GM12892 (cell line): ENCODE measurements around the gene ZBTB24.

Experiments
- DNase-seq: peaks from one replicate; pipeline ENCODE4 v3.0.0; 2011; ENCODE audit not compliant: insufficient read length
- FAIRE-seq: peaks from 2 replicates; lab custom pipeline; 2011; peaks lifted over from hg19 to GRCh38; lab: Jason Lieb, UNC
- POLR2A ChIP-seq: IDR thresholded peaks from 2 replicates; pipeline ENCODE4 v1.6.1; 2011; ENCODE audit warnings: low read depth, low read length, control low read depth
- POLR2AphosphoS5 ChIP-seq: IDR thresholded peaks from 2 replicates; pipeline ENCODE4 v1.6.1; 2011; ENCODE audit warnings: low read depth, low read length, control low read depth
- TAF1 ChIP-seq: IDR thresholded peaks from 2 replicates; pipeline ENCODE4 v1.6.1; 2011; ENCODE audit warnings: low read depth, mild to moderate bottlenecking, control low read depth, low read length, borderline replicate concordance

ZBTB24 gene

DNA sequence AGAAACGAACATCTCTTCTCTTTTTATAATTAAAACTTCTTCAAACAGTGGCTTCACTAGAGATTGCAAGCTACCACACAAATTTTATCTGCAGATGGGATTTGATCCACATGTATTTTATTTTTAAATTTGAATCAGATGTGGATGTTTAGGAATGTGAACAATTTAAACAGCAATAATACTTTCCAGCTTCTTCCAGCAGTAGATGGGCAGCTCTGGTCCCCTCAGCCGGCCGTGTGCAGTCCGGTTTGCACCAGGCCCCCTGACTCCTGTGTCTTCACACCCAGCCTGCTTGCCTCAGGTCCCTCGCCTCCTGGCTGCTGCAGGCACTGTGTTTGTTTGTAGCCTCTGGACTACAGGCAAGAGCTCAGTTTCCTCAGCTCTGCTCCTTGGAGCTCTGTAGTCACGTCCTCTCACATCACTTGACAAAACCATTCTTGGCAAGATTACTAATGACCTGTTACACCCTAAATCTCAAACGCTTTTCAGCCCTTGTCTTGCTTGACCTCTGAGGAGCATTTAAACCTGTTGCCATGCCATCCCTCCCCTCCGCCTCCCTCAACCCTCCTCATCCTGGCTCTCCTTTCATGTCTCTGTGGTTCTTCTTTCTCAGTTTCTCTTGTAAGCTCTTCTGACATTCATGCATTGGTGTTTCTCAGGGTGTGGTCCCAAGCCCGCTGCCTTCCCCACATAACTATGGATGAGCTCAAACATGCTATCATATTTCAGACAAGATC, 13.2 kb upstream of the ZBTB24 start:
- no peak for TF ChIP-seq TAF1
- TF ChIP-seq POLR2A, result no peak
- no peak for TF ChIP-seq POLR2AphosphoS5
- DNase-seq (no peak), FAIRE-seq (no peak)

DNA sequence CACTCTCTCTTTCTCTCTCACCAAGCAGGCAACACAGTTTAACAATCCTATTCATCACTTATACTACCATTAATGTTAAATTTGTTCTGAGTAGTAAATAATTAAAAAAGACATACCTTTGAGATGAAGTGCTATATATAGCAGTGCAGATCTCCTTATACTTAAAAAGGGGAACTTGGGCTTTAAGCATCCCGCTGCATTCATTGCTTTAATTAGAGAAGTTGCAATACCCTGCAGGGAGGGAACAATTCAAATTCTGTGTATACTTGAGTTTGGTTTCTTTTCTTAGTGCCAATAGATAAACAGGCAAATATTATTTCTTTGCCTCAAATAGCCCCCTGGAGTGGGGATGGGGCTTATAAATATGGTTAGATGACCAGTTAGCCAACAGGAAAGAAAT, 10.8 kb upstream of the ZBTB24 start:
- no peak for DNase-seq
- TF ChIP-seq TAF1, result no peak
- no peak for TF ChIP-seq POLR2A
- no peak for TF ChIP-seq POLR2AphosphoS5
- FAIRE-seq, result no peak

DNA sequence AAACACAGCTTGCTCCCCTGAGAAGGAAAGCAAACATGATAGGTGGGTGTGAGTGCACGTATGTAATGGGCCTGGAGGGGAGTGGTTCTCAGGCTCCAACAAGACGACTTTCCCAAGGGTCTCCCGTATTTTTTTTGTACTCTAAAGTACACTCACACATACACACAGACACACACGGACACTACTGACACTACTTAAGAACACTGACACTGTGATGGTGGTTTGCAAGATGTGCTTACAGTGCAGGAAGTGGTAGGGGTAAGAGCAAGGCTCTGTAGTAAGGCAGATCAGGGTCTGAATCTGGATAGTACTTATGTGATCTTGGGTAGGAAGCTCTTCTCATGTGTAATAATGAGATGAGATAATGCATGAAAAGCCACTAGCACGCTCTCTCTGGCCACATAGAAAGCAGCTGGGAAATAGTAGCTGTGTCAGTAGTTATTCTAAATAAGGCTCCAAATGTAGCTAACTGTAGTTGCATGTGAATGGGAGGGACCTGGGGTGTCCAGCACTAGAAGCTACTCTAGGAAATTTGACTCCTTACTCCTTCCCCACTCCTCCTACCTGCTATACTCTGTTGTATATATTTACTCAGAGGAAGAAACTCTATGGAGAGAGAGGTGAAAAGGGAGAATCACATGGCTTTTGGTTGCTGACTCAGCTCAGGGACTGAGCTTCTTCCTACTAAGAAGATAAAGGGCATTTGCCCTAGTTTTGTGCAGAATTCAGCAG, 8.4 kb upstream of the ZBTB24 start:
- no peak for DNase-seq
- no peak for TF ChIP-seq TAF1
- no peak for TF ChIP-seq POLR2AphosphoS5
- TF ChIP-seq POLR2A, result no peak
- FAIRE-seq, result peak; percentile 73

DNA sequence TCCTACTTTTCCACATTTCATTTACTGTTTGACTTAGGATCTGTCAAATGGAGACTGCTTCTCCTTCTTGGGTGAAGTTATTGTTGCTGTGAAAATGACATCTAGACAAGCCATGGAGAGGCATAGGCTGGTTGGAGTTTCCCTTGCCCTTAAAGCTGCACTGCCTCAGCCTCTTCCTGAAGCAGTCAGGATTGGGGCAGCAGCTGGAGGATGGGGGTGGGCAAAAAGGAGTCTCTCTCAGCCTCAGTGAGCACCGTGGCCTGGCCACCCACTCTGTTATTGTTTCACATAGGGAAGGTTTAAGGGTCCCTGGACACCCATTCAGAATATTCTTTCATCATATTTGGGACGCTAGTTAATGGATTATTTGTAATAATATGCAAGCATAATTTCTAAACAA, 7.7 kb upstream of the ZBTB24 start:
- no peak for FAIRE-seq
- DNase-seq, result no peak
- no peak for TF ChIP-seq POLR2AphosphoS5
- no peak for TF ChIP-seq POLR2A

DNA sequence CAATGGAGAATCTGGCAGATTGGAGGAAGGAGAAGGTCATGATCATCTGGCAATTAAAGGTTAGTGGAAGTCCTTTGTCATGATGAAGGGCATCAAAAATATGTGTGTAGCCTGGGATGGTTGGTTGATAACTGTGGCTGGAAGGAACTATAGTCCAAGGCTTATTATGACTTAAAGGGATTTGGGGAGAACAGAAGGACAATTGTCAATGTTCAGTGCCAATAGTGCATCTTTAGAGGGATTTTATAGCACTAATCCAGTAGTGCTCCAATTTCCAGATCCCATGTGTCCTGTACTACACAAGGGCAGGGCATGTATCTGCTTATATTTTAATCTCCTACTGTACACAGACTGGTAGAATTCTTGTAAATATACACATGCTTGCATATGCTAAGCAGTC, 5.0 kb upstream of the ZBTB24 start:
- no peak for TF ChIP-seq TAF1
- no peak for TF ChIP-seq POLR2AphosphoS5
- no peak for TF ChIP-seq POLR2A
- FAIRE-seq (peak; percentile 44), DNase-seq (no peak)

- FAIRE-seq, result no peak
- no peak for DNase-seq
- TF ChIP-seq POLR2A, result no peak
- no peak for TF ChIP-seq POLR2AphosphoS5
- TF ChIP-seq TAF1, result no peak
These were observed 3.0 kb upstream of the ZBTB24 start for GRCh38 chr6:109486068-109486467.

DNA sequence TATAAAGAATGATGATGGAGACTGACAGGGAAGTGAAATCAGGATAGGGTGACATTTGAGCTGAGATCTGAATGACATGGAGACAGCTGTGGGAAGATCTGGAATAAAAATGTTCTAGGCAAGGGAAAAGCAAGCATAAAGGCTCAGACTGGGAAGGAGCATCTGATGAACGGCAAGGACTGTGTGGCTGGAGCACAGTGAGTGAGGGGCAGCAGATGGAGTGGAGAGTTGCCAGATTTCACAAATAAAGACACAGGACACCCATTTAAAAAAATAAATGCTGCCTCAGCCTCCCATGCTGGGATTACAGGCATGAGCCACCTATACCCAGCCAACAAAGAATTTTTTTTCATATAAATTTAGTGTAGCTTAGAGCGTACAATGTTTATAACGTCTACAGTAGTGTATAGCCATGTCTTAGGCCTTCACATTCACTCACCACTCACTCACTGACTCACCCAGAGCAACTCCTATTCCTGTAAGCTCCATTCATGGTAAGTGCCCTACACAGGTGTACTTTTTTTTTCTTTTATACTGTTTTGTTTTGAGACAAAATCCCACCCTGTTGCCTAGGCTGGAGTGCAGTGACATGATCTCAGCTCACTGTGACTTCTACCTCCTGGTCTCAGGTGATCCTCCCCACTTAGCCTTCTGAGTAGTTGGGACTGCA, 2.4 kb upstream of the ZBTB24 start:
- TF ChIP-seq POLR2A, result no peak
- TF ChIP-seq TAF1, result no peak
- no peak for TF ChIP-seq POLR2AphosphoS5
- no peak for FAIRE-seq
- no peak for DNase-seq

DNA sequence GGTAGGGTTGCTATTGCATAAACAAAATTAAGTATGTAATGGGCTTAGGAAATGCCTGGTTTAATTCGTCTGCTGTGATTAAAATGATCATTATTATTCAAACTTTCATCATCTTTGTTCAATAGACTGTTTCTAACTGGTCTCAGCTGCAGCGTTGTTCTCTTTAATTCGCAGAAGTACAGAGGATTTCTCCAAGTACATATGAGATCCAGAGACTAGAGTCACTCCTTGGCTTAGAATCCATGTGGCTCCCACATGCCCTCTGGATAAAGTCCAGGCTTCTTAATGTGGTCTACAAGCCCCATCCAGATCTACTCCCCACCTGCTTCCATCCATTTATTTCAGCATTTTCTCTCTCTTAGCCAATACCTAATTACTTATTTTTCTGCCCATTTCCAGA, 1.1 kb upstream of the ZBTB24 start:
- DNase-seq (no peak), FAIRE-seq (no peak)
- TF ChIP-seq POLR2A, result no peak
- no peak for TF ChIP-seq TAF1
- TF ChIP-seq POLR2AphosphoS5, result no peak

DNA sequence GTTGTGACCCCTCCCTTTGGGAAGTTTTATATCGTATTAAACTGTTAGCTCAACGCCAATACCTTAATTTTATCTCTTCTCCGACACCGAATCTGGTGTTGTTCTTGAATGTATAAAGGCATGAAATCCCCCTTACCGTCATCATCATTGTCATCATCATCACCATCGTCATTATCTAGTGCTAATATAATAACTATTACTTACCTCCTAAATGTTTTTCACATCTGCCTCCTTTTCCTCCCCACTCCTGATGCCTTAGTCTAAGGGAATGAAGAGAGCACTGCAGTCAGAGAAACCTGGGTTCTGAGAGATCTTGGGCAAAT, 677 bp upstream of the ZBTB24 start:
- FAIRE-seq (no peak), DNase-seq (no peak)
- TF ChIP-seq POLR2A (no peak), POLR2AphosphoS5 (no peak)

GRCh38 chr6:109480993-109481480, 2.0 kb downstream of the ZBTB24 start:
- FAIRE-seq (no peak), DNase-seq (no peak)
- no peak for TF ChIP-seq TAF1
- TF ChIP-seq POLR2AphosphoS5, result no peak
- no peak for TF ChIP-seq POLR2A

DNA sequence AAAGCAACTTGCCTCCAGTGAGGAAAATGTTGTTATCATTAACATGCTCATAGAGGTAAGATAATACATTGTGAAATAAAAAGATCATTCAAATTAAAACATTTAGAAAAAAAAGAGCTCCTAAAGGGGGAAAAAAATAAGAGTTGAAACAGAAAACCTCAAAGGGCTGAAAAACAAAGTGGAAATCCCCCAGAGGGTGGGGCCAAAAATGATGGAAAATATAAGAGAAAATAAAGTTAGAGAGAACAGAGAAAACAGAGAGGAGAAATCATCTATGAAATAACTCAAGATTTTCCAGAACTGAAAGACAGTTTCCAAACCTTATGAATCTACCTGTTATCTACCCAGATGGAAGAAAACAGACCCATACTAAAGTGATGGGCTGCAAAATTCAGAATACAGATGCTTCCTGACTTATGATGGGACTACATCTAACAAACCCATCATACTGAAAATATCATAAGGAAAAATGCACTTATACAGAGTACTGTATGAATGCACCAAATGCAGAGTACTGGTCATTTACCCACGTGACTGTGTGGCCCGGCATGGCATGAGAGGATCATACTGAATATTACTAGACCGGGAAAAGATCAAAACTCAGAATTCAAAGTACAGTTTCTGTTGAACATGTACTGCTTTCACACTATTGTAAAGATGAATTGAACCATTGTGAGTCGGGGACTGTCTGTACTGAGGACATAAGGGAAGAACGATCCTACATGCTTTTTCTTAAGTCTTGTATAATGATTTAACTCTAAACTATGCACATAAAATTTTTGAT, 4.0 kb downstream of the ZBTB24 start:
- no peak for TF ChIP-seq TAF1
- TF ChIP-seq POLR2A, result no peak
- TF ChIP-seq POLR2AphosphoS5, result no peak
- peak; percentile 30 for FAIRE-seq
- DNase-seq, result no peak

GRCh38 chr6:109478222-109478805, 4.7 kb downstream of the ZBTB24 start:
- DNase-seq, result no peak
- no peak for FAIRE-seq
- TF ChIP-seq POLR2AphosphoS5 (no peak), TAF1 (no peak), POLR2A (no peak)
